ENCODE measurements around the gene VPS52. TPM values are rescaled to one million over a fixed set of nuclear protein-coding genes. Genes with fewer than 3 reads are reported as not detected.

VPS52 gene
- total and polyA plus RNA-seq, 9 of the 15 experiments (the other 6 are each of a cell fraction or from before 2014, with no cell fraction given): 24.4 to 103 (median 40.2) TPM

DNA sequence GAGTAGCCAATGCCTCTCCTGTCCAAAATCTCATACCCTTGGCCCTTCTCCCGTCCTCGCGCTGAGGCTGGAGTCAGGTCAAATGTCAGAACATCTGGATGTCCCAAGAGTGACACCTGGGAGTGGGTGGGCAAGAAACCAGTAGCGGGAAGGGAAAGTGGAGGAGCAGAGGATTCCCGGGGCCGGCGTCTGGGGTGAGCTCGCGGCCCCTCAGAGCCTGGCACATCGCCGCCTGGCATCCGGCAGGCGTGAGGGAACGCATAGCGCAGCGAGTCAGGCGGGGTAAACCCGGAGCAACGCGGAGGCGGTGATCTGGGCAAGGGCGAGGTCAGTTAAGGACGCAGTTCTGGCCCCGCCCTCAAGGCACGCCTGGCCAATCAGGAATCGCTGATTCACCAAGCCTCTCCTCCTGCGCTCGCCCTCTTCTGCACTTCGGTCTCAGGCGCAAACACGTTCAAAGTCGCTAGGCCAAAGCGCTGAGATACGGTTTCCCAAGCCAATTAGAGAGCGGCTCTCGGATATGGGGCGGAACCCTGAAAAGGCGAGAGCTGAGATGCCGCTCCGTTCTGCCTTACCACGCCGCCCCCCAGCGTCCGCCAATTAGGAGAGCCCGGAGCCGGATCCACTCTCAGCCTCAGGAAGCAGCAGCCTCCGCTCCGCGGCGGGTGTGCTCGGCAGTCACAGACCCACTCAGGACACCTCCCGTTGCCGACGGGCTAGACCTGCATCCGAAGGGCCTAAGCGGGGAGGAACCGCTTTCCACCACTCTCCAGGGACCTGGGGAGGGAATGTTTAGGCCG is 22.5 kb downstream of the VPS52 start (continued):
- TF ChIP-seq, protein P1, sequence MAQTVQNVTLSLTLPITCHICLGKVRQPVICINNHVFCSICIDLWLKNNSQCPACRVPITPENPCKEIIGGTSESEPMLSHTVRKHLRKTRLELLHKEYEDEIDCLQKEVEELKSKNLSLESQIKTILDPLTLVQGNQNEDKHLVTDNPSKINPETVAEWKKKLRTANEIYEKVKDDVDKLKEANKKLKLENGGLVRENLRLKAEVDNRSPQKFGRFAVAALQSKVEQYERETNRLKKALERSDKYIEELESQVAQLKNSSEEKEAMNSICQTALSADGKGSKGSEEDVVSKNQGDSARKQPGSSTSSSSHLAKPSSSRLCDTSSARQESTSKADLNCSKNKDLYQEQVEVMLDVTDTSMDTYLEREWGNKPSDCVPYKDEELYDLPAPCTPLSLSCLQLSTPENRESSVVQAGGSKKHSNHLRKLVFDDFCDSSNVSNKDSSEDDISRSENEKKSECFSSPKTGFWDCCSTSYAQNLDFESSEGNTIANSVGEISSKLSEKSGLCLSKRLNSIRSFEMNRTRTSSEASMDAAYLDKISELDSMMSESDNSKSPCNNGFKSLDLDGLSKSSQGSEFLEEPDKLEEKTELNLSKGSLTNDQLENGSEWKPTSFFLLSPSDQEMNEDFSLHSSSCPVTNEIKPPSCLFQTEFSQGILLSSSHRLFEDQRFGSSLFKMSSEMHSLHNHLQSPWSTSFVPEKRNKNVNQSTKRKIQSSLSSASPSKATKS (CRISPR knock-in tag; IDR thresholded peaks at IDR 0.05): no peak
- TF ChIP-seq SAP30 (IDR thresholded peaks at IDR 0.05; ENCODE audit: borderline replicate concordance, insufficient read depth, low read depth, low read length, poor library complexity, severe bottlenecking) (peak; percentile 53), PTRF (tag; IDR thresholded peaks at IDR 0.05) (no peak), ZNF79 (CRISPR knock-in tag; IDR thresholded peaks at IDR 0.05; ENCODE audit: low read depth) (no peak), CBX8 (IDR thresholded peaks at IDR 0.05; ENCODE audit: borderline replicate concordance, extremely low read depth, low read depth, low read length, poor library complexity, severe bottlenecking) (no peak), SRF (CRISPR knock-in tag; IDR thresholded peaks at IDR 0.05) (peak in 1 of 2 experiments; percentile 71; a peak in 2 of 4 replicates), ZSCAN32 (CRISPR knock-in tag; IDR thresholded peaks at IDR 0.05) (0 out of 2 replicates have a peak, but pooled peaks have one; percentile 64), RBM34 (IDR thresholded peaks at IDR 0.05; ENCODE audit: borderline replicate concordance, insufficient read depth, low read length) (no peak), MCM5 (IDR thresholded peaks at IDR 0.05; ENCODE audit: low read depth) (no peak), EWSR1 (IDR thresholded peaks at IDR 0.05; ENCODE audit: borderline replicate concordance, low read depth, partially characterized antibody) (no peak), LEF1 (IDR thresholded peaks at IDR 0.05) (peak; percentile 84), HNRNPLL (IDR thresholded peaks at IDR 0.05; ENCODE audit: low read depth, low read length, poor library complexity, severe bottlenecking) (peak; percentile 89), JUN (IDR thresholded peaks at IDR 0.05; ENCODE audit: borderline replicate concordance, low read depth, low read length) (0 out of 2 replicates have a peak, but pooled peaks have one; percentile 30), JUN (CRISPR knock-in tag; IDR thresholded peaks at IDR 0.05; ENCODE audit: borderline replicate concordance) (peak; percentile 80; the same call in 1 of the 2 replicates), PKNOX1 (IDR thresholded peaks at IDR 0.05) (peak; percentile 98), ETV6 (IDR thresholded peaks at IDR 0.05; ENCODE audit: borderline replicate concordance in 1 of 2, low read depth in 2 of 2, low read length in 1 of 2) (no peak), ETV6 (CRISPR knock-in tag; IDR thresholded peaks at IDR 0.05; ENCODE audit: borderline replicate concordance) (no peak), ARID1B (IDR thresholded peaks at IDR 0.05) (peak; percentile 49), ZNF175 (CRISPR knock-in tag; IDR thresholded peaks at IDR 0.05; ENCODE audit: low read depth) (no peak)
- TF ChIP-seq, protein P2, sequence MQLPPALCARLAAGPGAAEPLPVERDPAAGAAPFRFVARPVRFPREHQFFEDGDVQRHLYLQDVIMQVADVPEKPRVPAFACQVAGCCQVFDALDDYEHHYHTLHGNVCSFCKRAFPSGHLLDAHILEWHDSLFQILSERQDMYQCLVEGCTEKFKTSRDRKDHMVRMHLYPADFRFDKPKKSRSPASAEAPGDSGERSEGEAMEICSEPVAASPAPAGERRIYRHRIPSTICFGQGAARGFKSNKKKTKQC (CRISPR knock-in tag; IDR thresholded peaks at IDR 0.05): no peak; the same call in 1 of the 2 replicates
